GM23248 (cell line): ENCODE measurements around the gene KLF6.

Experiments
- EZH2 ChIP-seq: fragments of 200-600 bp; sonication (generic); IDR thresholded peaks from 2 replicates; pipeline ENCODE4 v1.6.1; 2018; ENCODE audit warnings: antibody characterized with exemption, mild to moderate bottlenecking; ENCODE audit not compliant: insufficient read depth, poor library complexity, severe bottlenecking
- EZH2phosphoT487 ChIP-seq: fragments of 200-600 bp; sonication (generic); IDR thresholded peaks from 2 replicates; pipeline ENCODE4 v1.6.1; 2018; ENCODE audit warnings: antibody characterized with exemption, moderate library complexity, mild to moderate bottlenecking, low read depth; ENCODE audit not compliant: insufficient read depth

DNA sequence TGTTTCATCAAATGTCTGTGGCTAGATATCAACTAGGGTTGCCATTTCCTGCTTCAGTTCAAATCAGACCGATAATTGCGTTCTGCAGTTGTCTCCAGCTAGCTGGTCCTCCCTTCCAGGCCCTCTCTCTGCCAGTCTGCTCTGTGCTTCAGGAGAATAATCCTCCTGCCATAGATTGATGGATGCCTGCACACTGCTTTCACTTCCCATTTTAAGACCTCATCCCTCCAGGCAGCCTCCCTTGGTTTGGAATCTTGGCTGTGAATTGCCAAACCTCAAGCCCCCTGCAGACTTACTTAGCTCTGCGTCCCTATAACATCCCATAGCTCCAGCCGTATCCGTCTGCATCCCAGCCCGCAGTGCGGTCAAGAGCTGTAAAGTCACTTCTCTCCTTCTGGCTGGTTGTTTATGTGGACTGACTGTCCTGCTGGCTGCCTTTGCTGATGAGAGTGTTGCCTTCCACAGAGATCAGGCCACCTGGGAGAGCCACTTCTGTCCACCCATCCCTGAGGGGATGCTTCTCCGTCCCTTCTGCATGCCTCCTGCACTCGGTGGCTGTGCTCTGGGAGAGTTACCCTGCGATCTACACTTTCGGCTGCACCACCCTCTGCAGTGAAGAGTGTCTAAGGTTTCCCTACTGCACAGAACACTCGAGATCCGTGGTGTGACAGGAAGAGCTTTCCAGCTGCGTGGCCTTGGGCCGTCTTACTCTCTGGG, 22.4 kb upstream of the KLF6 start:
- no peak for TF ChIP-seq EZH2phosphoT487
- TF ChIP-seq EZH2 = no peak
